ENCODE data around the gene CDC42EP2.

The CDC42EP2 gene

DNA sequence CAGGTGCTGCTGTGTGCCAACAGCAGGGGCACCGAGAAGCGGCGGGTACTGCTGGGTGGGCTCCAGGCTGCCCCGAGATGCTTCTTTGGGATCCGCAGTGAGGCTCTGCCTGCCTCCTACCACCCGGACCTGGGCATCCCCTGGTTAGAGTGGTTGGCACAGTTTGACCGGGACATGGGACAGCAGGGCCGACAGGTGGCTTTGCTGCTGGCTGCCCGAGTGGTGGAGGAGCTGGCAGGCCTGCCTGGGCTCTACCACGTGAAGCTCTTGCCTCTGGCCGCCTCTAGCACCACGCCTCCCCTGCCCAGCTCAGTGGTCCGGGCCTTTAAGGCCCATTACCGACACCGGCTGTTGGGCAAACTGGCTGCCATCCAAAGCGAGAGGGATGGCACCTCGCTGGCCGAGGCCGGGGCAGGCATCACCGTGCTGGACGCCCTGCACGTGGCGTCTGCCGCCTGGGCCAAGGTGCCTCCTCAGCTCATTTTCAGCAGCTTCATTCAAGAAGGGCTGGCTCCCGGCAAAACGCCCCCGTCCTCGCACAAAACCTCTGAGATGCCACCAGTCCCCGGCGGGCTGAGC, 41.8 kb downstream of the CDC42EP2 start:
- DNase-seq (ENCODE audit: low spot score), result no peak

DNA sequence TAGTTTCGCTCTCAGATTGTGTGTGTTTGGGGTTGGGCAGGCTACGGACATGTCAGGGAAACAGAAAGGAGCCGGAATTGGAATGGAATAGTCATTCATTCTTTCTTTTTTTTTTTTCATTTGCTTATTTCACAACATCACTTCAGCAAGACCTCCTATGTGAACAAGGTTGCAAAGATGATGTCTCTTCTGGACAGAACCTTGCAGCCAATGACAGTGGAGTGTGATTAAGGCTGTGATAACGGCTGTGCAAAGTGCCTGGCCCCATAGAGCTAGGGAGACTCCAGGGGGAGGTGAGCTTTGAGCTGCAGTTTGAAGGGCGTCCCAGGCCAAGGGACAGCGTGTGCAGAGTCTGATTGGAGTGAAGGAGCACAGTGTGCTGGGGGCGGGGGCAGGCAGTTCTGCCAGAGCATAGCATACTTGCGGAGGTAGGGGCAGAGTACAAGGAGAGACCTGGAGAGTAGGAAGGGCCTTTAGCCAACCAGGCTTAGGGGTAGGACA, 43.2 kb downstream of the CDC42EP2 start:
- DNase-seq (ENCODE audit: low spot score), result no peak

DNA sequence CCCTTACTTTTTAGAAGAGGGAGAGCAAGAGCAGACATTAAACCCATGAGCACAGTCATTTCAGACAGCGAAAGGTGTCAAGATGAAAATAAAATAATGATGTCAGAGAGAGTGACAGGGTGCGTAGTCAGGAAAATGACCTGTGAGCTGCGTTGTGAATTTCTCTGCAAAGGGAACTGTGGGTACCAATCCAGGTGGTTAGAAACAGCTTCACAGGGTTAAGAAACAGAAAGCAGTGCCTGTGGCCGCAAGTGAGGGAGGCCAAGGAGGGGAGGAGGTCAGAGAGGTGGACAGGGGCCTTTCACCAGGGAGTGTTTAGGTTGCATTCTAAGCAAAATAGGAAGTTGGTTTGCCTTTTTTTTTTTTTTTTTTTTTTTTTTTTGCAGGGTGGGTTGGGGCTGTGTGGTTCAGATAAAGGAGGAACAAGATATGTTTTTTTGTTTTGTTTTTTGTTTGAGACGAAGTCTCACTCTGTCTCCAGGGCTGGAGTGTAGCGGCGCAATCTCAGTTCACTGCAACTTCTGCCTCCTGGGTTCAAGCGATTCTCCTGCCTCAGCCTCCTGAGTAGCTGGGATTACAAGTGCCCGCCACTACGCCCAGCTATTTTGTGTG, 47.8 kb downstream of the CDC42EP2 start:
- no peak for DNase-seq (ENCODE audit: low spot score)

DNA sequence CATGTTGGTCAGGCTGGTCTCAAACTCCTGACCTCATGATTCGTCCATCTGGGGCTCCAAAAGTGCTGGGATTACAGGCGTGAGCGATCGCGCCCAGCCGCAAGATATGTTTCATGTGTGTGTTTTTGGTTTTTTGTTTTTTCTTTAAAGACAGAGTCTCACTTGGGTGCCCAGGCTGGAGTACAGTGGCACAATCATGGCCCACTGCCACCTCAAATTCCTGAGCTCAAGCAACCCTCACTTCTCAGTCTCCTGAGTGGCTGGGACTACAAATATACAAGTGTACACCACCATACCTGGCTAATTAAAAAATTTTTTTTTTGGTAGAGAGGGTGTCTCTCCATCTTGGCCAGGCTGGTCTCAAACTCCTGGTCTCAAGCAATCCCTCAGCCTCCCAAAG, 48.3 kb downstream of the CDC42EP2 start:
- DNase-seq (ENCODE audit: low spot score), result no peak

DNA sequence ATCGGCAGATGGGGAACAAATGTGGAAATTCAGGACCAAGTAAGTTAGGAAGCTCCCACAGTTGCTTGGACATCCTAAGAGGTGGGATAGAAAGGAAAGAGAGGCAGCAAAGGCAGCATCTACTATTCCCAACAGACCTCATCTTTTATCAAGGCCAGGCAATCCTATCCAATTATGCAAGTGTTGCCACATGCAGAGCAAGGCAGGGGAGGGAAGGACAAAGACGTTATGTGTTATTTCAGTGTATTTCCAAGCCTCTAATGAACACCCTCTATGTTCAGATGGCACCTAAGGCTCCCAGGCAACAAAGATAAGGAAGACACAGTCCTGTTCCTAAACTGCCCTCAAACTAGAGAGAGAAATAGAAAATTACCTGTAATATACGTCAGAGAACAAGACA, 49.1 kb downstream of the CDC42EP2 start:
- no peak for DNase-seq (ENCODE audit: low spot score)

DNA sequence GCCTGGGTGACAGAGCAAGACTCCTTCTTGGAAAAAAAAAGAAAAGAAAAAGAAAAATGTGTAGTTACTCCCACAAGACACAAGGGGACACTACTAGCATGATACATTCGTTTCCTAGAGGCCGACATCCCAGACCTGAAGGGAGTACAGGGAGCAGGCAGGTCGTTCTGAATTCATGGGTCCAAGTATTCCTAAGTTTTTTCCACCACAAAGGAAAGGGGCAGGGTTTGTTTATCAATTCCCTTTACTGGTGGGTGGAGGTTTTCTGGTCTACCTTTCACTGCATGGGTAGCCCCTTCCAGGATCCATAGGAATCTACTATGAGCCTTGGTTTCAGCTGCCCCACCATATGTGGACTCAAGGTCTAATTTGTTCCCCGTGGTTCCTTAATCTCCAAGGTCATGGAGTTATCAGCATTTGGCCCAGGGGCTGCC, 51.7 kb downstream of the CDC42EP2 start:
- DNase-seq (ENCODE audit: low spot score), result peak; percentile 78

DNA sequence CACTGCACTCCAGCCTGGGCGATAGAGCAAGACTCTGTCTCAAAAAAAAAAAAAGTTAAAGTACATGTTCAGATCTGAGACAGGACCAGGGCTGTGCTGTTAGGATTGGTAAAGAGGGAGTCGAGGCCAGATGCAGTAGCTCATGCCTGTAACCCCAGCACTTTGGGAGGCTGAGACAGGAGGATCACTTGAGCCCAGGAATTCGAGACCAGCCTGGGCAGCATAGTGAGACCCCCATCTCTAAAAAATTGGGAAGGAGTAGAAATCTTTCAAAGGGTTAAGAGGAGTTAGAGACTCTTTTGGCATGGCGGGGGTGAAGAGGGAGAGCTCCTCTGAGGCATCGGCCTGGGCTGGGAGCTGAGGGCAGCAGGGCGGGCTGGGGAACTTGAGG, 56.0 kb downstream of the CDC42EP2 start:
- DNase-seq (ENCODE audit: low spot score), result no peak
